Measurements from ENCODE around the gene NAA60. TPM values are rescaled to one million over a fixed set of nuclear protein-coding genes. Genes with fewer than 3 reads are reported as not detected.

Gene NAA60
- total and polyA plus RNA-seq, 2 of the 13 experiments (the other 11 are each of a cell fraction or from before 2014, with no cell fraction given), result 14.7 to 32.0 TPM

DNA sequence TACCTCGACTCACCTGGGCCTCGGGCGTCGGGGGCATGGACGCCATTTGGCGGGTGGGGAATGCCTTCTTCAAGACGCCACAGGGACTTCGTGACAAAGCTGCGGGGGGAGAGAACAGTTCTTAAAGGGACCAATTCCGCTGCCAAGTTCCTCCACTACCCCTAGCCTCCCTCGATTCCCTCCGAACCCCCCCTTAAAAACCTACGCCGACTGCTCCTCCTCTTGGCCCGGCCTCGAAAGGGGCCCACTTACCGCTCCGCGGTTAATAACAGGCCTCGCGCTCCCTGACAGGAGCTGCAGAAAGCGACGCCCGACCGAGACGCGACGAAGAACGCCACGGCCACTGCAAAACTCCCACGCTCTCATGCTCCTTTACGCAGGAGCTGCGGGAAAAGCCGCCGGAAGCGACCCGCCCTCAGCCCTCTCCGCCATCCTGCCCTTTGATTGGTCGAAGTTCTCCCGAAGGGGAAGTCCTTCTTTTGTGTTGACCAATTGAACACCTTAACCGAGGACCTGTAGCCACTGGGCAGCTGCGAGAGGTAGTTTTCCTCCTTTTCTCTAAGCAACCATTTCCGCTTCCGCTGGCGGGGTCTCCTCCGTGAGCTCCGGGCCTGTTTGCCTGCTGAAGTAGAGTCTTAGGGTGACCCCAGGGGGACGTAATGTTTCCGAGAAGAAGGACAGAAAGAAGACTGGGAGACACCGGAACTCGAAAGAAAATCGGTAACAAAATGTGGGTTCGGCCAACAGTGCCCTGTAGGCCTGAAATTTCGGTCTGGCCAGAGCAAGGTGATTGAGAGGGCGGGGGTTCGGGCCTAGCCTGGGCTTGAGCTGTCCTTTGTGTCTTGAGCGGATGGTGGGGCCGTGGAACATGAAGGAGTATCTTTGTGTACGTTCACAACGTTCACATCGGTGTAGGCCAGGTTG lies at the start of gene NAA60, which contains the start of gene ZNF597 (continued):
- TF ChIP-seq PRMT3 (CRISPR knock-in tag; IDR thresholded peaks at IDR 0.05; ENCODE audit: borderline replicate concordance, low read depth) (no peak), GFI1 (CRISPR knock-in tag; IDR thresholded peaks at IDR 0.05; ENCODE audit: borderline replicate concordance) (no peak), ARHGAP35 (CRISPR knock-in tag; IDR thresholded peaks at IDR 0.05; ENCODE audit: borderline replicate concordance) (no peak), SYNCRIP (IDR thresholded peaks at IDR 0.05; ENCODE audit: insufficient read depth, low read depth, low read length) (no peak), FOSL1 (CRISPR knock-in tag; IDR thresholded peaks at IDR 0.05; ENCODE audit: borderline replicate concordance) (no peak), CHD4 (IDR thresholded peaks at IDR 0.05; ENCODE audit: borderline replicate concordance, low read length) (no peak), ZNF232 (CRISPR knock-in tag; IDR thresholded peaks at IDR 0.05; ENCODE audit: borderline replicate concordance) (no peak), ZNF570 (CRISPR knock-in tag; IDR thresholded peaks at IDR 0.05; ENCODE audit: borderline replicate concordance) (no peak), ONECUT2 (CRISPR knock-in tag; IDR thresholded peaks at IDR 0.05) (no peak), SCMH1 (CRISPR knock-in tag; IDR thresholded peaks at IDR 0.05; ENCODE audit: borderline replicate concordance) (no peak), YEATS4 (CRISPR knock-in tag; IDR thresholded peaks at IDR 0.05; ENCODE audit: borderline replicate concordance) (peak; percentile 67), ZNF564 (CRISPR knock-in tag; IDR thresholded peaks at IDR 0.05) (no peak), HDAC2 (CRISPR knock-in tag; IDR thresholded peaks at IDR 0.05) (no peak), TP53 (CRISPR knock-in tag; conservative IDR thresholded peaks at IDR 0.05) (no peak)
- TF ChIP-seq, protein P1, sequence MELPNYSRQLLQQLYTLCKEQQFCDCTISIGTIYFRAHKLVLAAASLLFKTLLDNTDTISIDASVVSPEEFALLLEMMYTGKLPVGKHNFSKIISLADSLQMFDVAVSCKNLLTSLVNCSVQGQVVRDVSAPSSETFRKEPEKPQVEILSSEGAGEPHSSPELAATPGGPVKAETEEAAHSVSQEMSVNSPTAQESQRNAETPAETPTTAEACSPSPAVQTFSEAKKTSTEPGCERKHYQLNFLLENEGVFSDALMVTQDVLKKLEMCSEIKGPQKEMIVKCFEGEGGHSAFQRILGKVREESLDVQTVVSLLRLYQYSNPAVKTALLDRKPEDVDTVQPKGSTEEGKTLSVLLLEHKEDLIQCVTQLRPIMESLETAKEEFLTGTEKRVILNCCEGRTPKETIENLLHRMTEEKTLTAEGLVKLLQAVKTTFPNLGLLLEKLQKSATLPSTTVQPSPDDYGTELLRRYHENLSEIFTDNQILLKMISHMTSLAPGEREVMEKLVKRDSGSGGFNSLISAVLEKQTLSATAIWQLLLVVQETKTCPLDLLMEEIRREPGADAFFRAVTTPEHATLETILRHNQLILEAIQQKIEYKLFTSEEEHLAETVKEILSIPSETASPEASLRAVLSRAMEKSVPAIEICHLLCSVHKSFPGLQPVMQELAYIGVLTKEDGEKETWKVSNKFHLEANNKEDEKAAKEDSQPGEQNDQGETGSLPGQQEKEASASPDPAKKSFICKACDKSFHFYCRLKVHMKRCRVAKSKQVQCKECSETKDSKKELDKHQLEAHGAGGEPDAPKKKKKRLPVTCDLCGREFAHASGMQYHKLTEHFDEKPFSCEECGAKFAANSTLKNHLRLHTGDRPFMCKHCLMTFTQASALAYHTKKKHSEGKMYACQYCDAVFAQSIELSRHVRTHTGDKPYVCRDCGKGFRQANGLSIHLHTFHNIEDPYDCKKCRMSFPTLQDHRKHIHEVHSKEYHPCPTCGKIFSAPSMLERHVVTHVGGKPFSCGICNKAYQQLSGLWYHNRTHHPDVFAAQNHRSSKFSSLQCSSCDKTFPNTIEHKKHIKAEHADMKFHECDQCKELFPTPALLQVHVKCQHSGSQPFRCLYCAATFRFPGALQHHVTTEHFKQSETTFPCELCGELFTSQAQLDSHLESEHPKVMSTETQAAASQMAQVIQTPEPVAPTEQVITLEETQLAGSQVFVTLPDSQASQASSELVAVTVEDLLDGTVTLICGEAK (IDR thresholded peaks at IDR 0.05), result peak; percentile 25; the same call in 1 of the 2 replicates
- TF ChIP-seq, protein P1 (CRISPR knock-in tag; IDR thresholded peaks at IDR 0.05), result no peak
- TF ChIP-seq, protein P2, sequence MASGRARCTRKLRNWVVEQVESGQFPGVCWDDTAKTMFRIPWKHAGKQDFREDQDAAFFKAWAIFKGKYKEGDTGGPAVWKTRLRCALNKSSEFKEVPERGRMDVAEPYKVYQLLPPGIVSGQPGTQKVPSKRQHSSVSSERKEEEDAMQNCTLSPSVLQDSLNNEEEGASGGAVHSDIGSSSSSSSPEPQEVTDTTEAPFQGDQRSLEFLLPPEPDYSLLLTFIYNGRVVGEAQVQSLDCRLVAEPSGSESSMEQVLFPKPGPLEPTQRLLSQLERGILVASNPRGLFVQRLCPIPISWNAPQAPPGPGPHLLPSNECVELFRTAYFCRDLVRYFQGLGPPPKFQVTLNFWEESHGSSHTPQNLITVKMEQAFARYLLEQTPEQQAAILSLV (CRISPR knock-in tag; IDR thresholded peaks at IDR 0.05; ENCODE audit: borderline replicate concordance), result no peak
- TF ChIP-seq, protein P3, sequence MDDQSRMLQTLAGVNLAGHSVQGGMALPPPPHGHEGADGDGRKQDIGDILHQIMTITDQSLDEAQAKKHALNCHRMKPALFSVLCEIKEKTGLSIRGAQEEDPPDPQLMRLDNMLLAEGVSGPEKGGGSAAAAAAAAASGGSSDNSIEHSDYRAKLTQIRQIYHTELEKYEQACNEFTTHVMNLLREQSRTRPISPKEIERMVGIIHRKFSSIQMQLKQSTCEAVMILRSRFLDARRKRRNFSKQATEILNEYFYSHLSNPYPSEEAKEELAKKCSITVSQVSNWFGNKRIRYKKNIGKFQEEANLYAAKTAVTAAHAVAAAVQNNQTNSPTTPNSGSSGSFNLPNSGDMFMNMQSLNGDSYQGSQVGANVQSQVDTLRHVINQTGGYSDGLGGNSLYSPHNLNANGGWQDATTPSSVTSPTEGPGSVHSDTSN (CRISPR knock-in tag; IDR thresholded peaks at IDR 0.05; ENCODE audit: borderline replicate concordance), result no peak
